Left lung (tissue), 10 donors: ENCODE results near the gene LCN10. TPM values are rescaled to one million over a fixed set of nuclear protein-coding genes. Genes with fewer than 3 reads are reported as not detected.
A peak's percentile ranks its signal among the peaks of the same experiment; 100 is the strongest.

Experiments
- ATAC-seq: fragments of 200-7000 bp; cut with Tn5 transposase; one replicate; pipeline ENCODE4 v1.9.1; 2020; ENCODE audit warnings: moderate library complexity
- DNase-seq, 4 donors: peaks; one replicate each; pipeline ENCODE4 v3.0.0-alpha.2; 2013 to 2020
- H3K27ac ChIP-seq, 2 donors: fragments of 200-600 bp; sonication (generic) in 1 of 2; one replicate each; pipeline versions ENCODE4 v1.5.0 to v1.8.0; 2020 to 2021
- H3K27me3 ChIP-seq, 2 donors: fragments of 200-600 bp; sonication (generic) in 1 of 2; one replicate each; pipeline versions ENCODE4 v1.5.0 to v1.8.0; 2020 to 2021
- H3K36me3 ChIP-seq, 2 donors: fragments of 200-600 bp; sonication (generic) in 1 of 2; one replicate each; pipeline versions ENCODE4 v1.5.0 to v1.8.0; 2020 to 2021
- H3K4me1 ChIP-seq, 2 donors: fragments of 200-600 bp; one replicate each; pipeline ENCODE4 v1.8.0; 2021
- H3K4me3 ChIP-seq, 2 donors: fragments of 200-600 bp; sonication (generic) in 1 of 2; one replicate each; pipeline versions ENCODE4 v1.5.0 to v1.8.0; 2020 to 2021; ENCODE audit warnings: mild to moderate bottlenecking in 1 of 2
- H3K9me3 ChIP-seq, 2 donors: fragments of 200-600 bp; sonication (generic) in 1 of 2; one replicate each; pipeline versions ENCODE4 v1.5.0 to v1.8.0; 2020 to 2021
- CTCF ChIP-seq, 2 donors: fragments of 200-600 bp; sonication (generic) in 1 of 2; IDR thresholded peaks; one replicate each; pipeline versions ENCODE4 v1.5.0 to v1.8.0; 2021; ENCODE audit warnings: antibody characterized with exemption in 2 of 2
- intact Hi-C, 2 donors: fragments of 100-400 bp; cut with DNase I; formaldehyde crosslinking; loops; one replicate each; pipeline versions ENCODE4 v1.11.2 to v1.14.2; 2022
- polyA plus RNA-seq, 6 donors: library from polyadenylated mRNA; unstranded; fragments of 120-200 nt; gene quantifications; one replicate each; pipeline ENCODE4 v1.2.1, GENCODE V29; 2013; ENCODE audit not compliant: insufficient read length in 6 of 6
- total RNA-seq, 2 donors: library from RNA; stranded (reverse); fragmentation: NEBNext Ultra II Directional; extraction: Animal tissue kit (Norgen Biotek cat#: 25700); gene quantifications; one replicate each; pipeline ENCODE4 v1.2.1, GENCODE V29; 2021
- donor health status: DM: no; HTN: yes; CAD: no.
- donor health status: DM: no; HTN: no; CAD: no.

LCN10 gene
- total and polyA plus RNA-seq, 8 donors, result 0.11 to 10.0 (median 0.28) TPM; not detected in 2

GRCh38 chr9:136784249-136784996 is 41.7 kb upstream of the LCN10 start:
- H3K27ac ChIP-seq, result no peak overlapping the region
- H3K9me3 ChIP-seq, result no peaks in the 10 kb centered on the region
- H3K4me3 ChIP-seq, result no peak overlapping the region
- TF ChIP-seq CTCF (IDR thresholded peaks at IDR 0.05), result peak; percentile 40 to 56
- DNase-seq, result no peak
- peaks cover 0 to 9% of the 10 kb centered on the region in 2 donors for H3K4me1 ChIP-seq
- no peaks in the 10 kb centered on the region for H3K27me3 ChIP-seq
- no peaks in the 10 kb centered on the region for H3K36me3 ChIP-seq
- peak; percentile 32 for ATAC-seq
- intact Hi-C loops, result loop anchor here in 1 of 2 donors (10.0 kb wide), 1 partner anchor 280 kb away; no protein-coding TSS in a partner anchor

GRCh38 chr9:136782452-136782851 is 39.7 kb upstream of the LCN10 start:
- no peak for ATAC-seq

GRCh38 chr9:136779808-136780207 is 37.1 kb upstream of the LCN10 start:
- ATAC-seq, result no peak
- Histone ChIP-seq H3K36me3 (no peaks in the 10 kb centered on the region), H3K27ac (no peak overlapping the region), H3K9me3 (no peaks in the 10 kb centered on the region), H3K27me3 (no peaks in the 10 kb centered on the region), H3K4me1 (no peaks in the 10 kb centered on the region), H3K4me3 (no peak overlapping the region)
- intact Hi-C loops, result loop anchor here in 1 of 2 donors (10.0 kb wide), 1 partner anchor 285 kb away; no protein-coding TSS in a partner anchor
- no peak for TF ChIP-seq CTCF (IDR thresholded peaks at IDR 0.05)
- peak in 1 of 4 donors; percentile 7 for DNase-seq

More at GRCh38 chr9:136782452-136782851, 39.7 kb upstream of the LCN10 start:
- intact Hi-C loops, result loop anchor here in 1 of 2 donors (10.0 kb wide), 1 partner anchor 282 kb away; no protein-coding TSS in a partner anchor
- no peak overlapping the region for H3K27ac ChIP-seq
- H3K9me3 ChIP-seq, result no peaks in the 10 kb centered on the region
- no peaks in the 10 kb centered on the region for H3K36me3 ChIP-seq
- no peak for DNase-seq
- H3K4me1 ChIP-seq, result peaks cover 0 to under 1% of the 10 kb centered on the region in 2 donors
- no peak overlapping the region for H3K4me3 ChIP-seq
- TF ChIP-seq CTCF (IDR thresholded peaks at IDR 0.05), result no peak
- H3K27me3 ChIP-seq, result no peaks in the 10 kb centered on the region

GRCh38 chr9:136777359-136777758 is 34.6 kb upstream of the LCN10 start:
- H3K4me3 ChIP-seq, result no peak overlapping the region
- ATAC-seq (no peak), DNase-seq (peak in 1 of 4 donors; percentile 24)
- TF ChIP-seq CTCF (IDR thresholded peaks at IDR 0.05), result no peak
- intact Hi-C loops, result no loop called here
- no peaks in the 10 kb centered on the region for H3K27me3 ChIP-seq
- H3K4me1 ChIP-seq, result no peaks in the 10 kb centered on the region
- H3K27ac ChIP-seq, result no peak overlapping the region
- H3K9me3 ChIP-seq, result peaks cover 0 to 11% of the 10 kb centered on the region in 2 donors
- no peaks in the 10 kb centered on the region for H3K36me3 ChIP-seq

DNA sequence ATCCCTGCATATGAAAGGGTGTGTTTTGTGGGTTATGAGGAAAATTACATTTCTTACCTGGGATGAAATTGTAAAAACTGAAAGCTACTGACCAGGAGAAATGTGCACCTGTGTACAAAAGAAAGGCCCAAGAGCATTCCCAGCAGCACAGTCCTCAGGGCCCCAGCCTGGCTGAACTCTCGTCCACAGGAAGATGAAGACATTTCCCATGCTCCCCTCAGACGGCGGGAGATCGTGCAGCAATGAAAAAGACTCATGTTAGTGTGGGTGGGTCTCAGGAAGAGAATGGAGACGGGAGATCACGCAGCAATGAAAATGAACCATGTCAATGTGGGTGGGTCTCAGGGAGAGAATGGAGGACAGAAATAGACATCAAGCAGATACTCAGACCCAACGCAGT is 34.2 kb upstream of the LCN10 start:
- Histone ChIP-seq H3K27me3 (no peaks in the 10 kb centered on the region), H3K9me3 (peaks cover 0 to 11% of the 10 kb centered on the region in 2 donors), H3K4me1 (no peaks in the 10 kb centered on the region), H3K27ac (no peak overlapping the region), H3K4me3 (no peak overlapping the region), H3K36me3 (no peaks in the 10 kb centered on the region)
- intact Hi-C loops, result no loop called here
- ATAC-seq, result no peak
- DNase-seq, result no peak
- no peak for TF ChIP-seq CTCF (IDR thresholded peaks at IDR 0.05)
